Kidney glomerular epithelial cell (primary cell): ENCODE data around the gene PRODH2.

Source experiments
- DNase-seq: peaks from one replicate; lab custom pipeline; 2025; lab: John Stamatoyannopoulos, UW

The PRODH2 gene

GRCh38 chr19:35757749-35758608 lies 54.7 kb downstream of the PRODH2 start, which contains the start of gene PROSER3:
Gene PROSER3, plus strand, starts transcription at chr19:35758176. Its CDS starts 40 bp downstream, at chr19:35758216.
- peak; percentile 98 for DNase-seq

DNA sequence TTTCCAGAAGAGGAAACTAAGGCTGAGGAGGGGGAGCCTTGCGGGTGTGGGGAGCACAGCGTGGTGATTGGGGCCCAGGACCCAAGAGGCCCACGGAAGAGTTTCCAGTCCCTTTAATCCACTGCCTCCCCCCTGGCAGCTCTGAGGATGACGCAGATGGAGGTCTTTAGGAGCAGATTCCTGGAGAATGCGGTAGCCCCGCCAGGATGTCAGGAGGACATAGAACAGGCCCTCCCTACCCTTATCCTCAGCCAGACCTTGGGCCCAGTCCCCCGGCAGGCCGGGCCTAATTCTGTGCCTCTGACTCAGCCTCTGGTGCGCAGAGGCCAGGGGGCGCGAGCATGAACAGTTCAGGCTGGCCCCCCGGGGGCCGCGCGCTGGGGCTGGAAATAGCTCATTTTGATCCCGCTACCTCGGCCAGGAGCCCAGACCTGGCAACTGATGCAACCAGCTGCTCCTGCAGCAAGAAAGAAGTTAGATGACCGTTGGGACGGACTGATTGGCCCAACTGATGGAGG lies 55.4 kb downstream of the PRODH2 start:
- peak; percentile 74 for DNase-seq

DNA sequence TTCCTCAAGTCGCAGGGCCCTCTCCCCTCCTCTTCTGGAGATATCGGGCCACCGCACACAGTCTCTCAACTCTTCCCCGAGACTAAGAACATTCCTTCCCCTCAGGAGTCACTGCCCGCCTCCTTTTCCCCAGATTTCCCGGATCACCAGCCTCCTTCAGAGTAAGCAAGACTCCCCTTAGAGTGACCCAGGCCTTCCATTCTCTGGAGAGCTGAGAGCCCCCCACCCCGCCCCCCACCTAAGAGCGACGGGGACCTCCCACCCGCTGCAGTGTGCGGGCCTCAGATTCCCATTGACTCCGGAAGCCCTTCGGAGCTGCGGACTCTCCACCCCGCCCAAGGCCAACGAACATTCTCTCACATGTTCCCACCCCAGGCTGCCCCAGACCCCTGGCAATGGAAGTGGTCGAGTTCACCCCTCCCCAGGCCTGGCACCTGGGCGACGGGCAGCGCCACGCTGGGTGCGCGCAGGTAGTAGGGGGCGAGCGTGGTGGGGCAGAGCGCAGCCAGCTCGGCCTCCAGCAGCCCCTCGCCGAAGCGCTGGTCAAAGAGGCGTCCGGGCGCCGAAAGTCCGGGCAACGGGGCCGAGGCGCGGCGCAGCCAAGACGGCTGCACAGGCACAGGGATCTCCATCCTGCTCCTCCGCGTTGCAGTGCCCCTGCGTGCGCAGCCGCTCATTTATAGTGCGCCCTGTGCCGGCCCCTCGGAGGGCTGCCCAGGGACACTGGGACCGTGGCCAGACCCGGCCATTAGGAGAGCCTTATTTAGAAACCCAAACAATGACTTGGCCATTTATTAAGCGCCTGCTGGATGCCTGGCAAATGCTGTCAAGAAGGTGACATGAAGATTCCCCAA lies 56.0 kb downstream of the PRODH2 start, which contains the start of gene HSPB6:
TSS of gene HSPB6 (minus strand) at position 653 of the 854 bp plus-strand sequence. CDS start at position 632, 21 bp downstream.
- DNase-seq = no peak

GRCh38 chr19:35755550-35756376 lies 56.9 kb downstream of the PRODH2 start:
- no peak for DNase-seq

DNA sequence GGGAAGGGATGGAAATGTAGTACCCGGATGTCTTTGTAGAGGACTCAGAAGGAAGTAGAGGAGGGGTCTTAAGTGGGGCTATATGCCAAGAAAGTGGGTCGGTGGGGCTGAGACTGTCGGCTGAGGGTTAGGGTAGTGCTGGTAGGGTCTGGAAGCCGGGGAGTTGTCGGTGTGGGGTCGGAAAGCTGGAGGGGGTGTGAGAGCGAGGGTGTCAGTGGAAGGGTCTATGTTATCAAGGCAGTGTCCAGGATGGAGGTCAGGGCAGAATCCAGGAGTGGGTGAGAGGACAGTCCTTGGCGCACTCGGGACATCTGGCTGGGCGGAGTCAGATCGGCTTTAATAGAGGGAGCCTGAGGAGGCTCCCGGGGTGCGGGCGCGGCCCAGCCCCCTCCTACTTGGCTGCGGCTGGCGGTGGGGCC lies 57.5 kb downstream of the PRODH2 start:
- DNase-seq = no peak

GRCh38 chr19:35754370-35755130 lies 58.1 kb downstream of the PRODH2 start:
- no peak for DNase-seq

GRCh38 chr19:35753634-35754369 lies 58.8 kb downstream of the PRODH2 start:
- no peak for DNase-seq

- DNase-seq = no peak
Measured at GRCh38 chr19:35752746-35753350, 59.8 kb downstream of the PRODH2 start.

DNA sequence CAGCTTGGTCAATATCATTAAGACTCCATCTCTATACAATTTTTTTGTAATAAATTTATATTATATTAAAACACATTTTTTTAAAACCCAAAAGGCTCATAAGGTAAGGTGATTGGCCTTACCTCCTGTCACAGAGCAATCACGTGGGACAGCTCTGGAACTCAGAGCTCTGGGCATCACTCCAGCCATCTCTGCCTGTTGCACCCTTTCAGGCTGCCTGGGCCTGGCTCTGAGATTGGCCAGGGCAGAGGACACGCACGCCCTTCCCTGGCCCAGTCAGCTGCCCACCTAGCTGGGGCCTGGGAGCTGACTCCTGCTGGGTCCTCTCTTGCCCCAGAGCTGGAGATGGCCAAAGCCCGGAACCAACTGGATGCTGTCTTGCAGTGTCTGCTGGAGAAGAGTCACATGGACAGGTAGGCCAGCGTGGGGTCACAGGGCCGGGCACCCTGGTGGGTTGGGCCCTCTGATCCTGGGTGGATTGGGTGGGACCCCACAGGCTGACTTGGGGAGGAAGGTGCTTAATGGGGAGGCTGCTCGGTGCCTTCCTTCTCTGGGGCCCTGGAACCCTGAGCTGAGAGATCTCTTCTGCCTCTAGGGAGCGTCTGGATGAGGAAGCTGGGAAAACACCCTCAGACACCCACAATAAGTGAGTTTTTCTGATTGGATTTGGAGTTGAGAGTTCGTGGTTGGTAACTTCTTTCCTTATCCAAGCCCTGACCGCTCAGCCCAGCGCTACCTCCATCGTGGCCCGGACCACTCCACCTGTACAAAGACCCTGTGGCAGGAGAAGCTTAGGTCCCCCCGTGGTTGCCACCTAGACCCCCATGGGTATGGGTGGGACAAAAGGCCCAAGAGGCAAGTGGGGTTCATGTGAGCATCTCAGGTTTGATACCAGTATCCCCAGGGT lies 60.6 kb downstream of the PRODH2 start:
- DNase-seq = no peak

DNA sequence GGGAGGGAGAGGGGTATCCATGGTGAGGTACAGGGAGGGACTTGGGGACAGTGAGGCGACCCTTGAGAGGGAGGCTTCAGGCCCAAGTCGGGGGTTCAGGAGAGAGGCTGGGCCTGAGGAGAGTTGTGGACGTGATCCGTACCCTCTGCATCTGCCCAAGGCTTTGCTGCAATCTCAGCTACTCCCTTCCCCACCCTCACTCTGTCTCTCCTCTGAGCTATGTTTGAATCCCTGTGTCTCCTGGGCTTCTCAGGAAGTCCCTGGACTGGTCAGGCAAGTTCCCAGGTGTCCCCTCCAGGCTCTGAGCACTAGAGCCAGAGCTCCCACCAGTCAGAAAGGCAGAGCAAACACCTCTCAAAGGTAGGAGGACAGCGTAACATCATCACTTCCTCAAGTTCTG lies 62.5 kb downstream of the PRODH2 start:
- no peak for DNase-seq
